ENCODE data around the gene IL22RA1.

The IL22RA1 gene

DNA sequence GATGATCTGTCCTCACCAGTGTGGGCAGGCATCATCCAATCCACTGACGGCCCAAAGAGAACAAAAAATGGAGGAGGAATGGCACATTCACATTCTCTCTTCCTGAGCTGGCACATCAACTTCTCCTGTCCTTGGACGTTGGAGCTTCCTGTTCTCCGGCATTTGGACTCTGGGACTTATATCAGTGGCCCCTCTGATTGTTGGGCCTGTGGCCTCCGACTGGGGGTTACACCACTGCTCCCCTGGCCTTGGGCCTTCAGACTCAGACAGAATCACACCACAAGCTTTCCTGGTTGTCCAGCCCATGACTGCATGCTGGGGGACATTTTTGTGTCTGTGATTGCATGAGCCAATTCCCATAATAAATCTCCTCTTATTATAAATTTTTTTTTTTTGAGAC is 24.1 kb upstream of the IL22RA1 start:
- no peak for DNase-seq (ENCODE audit: low read depth in 2 of 2)

DNA sequence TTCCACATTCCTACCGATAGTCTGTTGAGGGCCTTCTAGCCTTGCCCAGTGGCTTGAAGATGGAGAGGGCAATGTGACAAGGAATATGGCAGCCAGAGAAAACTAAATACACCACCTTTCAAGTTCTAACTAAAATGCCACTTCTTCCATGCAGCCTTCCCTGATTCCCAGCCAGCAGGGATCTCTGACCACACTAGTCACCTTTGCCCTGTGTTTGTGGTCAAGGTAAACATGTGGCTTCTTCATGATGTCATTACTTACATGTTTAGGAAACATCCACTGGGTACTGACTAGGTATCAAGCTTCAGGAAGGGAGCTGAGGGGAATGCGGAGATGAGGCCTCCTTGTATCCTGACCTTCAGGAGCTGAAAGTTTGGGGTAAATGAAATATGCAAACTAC is 22.6 kb upstream of the IL22RA1 start:
- no peak for DNase-seq (ENCODE audit: low read depth in 2 of 2)

DNA sequence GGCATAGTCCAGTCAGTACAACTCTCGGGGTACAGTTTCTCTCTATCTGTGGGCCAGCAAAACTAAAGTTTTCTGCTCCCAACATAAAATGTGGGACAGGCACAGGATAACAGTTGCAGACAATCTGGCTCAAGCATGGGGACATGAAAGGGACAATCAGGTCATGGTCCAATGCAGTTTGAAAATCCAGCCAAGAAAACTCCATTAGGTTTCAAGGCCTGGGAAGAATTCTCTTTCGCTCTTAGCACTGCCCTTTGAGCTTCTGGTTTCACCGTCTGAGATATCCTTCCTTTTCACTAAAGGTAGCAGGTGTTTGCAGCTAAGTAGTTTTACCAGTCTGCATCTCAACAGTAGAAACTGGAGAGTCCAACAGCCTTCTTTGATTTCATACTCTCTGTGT is 21.1 kb upstream of the IL22RA1 start:
- no peak for DNase-seq (ENCODE audit: low read depth in 2 of 2)

DNA sequence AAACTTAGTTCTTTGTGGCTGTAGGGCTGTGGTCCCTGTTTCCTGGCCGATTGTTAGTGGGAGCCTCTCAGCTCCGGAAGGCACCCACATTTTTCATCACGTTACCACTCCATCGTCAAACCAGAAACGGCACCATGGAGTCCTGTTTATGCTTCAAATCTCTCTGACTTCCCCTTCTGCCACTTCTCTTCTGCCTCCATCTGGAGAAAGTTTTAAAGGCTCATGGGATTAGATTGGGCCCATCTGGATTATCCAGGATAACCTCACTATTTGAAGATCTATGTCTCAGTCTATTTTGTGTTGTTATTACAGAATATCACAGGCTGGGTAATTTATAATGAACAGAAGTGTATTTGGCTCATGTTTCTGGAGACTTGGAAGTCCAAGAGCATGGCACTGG is 19.3 kb upstream of the IL22RA1 start:
- no peak for DNase-seq (ENCODE audit: low read depth in 2 of 2)

DNA sequence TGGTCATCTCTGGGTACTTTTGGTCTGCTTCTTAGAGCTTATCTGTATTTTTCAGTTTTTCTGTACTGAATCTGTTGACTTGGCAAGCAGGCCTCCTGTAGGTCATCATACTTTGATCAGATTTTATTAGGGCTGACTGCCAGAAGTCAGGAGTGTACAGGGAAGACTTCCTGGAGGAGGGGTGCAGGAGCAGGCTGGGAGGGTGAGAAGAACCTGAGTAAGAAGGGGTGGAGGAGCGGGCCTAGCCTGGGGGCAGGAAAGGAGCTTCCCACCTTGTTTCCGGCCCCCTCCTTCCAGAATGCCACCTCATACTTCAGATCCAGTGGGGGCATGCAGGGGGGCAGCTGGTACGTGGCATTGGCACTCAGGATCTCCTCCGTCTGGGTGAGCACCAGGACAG is 18.3 kb upstream of the IL22RA1 start:
- DNase-seq (ENCODE audit: low read depth in 2 of 2) = no peak

DNA sequence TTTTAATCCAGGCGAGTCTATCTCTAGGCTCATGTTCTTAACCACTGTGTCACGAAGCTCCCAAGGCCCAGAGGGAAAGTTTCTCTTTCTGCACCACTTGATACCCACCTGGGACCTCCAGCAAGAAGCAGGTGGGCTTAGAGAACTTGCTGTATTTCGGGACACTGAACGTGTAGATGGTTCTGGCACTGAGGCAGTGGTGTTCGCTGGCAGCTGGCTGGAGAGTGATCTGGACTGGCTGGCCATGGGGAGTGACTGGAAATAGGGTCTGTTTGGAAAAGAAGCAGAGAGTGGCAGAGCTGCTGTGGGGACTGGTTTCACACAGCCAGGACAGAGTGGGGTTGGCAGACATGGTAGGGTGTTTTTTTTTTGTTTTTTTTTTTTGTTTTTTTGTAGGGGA is 16.4 kb upstream of the IL22RA1 start:
- no peak for DNase-seq (ENCODE audit: low read depth in 2 of 2)

DNA sequence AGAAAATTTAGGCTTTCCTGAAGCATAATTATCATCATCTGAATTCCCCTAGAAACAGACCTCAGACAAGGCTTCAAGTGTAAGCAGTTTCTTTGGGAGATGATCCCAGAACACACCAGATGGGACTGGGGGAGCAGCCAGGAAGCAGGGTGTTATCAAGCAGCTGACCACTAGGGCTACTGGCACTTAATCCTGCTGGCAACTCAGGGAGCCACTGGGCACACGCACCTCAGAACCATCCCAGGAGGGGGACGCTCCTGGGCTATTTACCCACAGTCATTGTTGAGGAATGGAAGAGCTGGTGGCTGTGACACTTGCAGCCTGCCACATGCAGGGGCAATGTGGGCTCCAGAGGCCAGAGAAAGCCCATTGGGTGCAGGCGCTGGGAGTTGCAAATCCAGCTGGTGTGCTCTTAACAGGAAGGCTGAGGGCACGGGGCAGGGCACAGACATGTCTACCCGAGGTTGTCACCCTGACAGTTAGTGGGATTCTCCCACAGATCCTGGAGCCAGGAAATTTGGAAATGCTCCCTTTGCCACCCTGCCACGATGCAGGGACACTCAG is 15.1 kb upstream of the IL22RA1 start:
- no peak for DNase-seq (ENCODE audit: low read depth in 2 of 2)

DNA sequence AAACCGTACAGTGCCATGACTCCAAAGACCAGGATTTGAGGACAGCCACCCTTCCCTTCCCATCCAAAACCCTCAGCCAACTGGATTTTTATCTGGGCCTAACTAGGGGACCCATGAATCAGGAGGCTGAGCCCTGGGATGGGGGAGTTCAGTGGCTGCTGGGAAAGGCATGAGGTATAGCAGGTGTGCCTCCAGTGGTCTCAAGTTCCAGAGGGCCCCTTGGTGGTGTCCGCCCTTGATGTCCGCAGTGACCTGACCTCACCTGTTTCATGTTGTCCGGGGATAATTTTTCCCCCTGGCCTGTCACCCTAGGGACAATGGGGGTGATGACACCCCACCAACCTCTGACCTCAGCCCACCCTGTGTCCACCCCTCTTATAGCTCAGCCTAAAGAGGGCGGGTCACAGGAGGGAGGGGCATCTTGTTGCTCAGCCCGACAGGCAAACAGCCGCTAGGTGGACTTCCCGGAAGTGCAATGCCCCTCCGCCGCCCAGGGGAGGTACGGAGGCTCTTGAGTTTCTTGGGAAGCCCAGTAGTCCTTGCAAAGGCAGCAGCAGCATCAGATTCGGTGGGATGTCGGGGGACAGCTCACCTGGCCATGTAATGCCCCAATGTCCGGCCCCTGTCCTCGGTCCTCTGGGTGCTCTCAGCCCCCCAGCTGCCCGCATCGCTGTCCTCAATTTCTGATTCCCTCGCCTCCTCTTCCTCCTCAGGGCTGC is 13.8 kb upstream of the IL22RA1 start:
- DNase-seq (ENCODE audit: low read depth in 2 of 2) = no peak

DNA sequence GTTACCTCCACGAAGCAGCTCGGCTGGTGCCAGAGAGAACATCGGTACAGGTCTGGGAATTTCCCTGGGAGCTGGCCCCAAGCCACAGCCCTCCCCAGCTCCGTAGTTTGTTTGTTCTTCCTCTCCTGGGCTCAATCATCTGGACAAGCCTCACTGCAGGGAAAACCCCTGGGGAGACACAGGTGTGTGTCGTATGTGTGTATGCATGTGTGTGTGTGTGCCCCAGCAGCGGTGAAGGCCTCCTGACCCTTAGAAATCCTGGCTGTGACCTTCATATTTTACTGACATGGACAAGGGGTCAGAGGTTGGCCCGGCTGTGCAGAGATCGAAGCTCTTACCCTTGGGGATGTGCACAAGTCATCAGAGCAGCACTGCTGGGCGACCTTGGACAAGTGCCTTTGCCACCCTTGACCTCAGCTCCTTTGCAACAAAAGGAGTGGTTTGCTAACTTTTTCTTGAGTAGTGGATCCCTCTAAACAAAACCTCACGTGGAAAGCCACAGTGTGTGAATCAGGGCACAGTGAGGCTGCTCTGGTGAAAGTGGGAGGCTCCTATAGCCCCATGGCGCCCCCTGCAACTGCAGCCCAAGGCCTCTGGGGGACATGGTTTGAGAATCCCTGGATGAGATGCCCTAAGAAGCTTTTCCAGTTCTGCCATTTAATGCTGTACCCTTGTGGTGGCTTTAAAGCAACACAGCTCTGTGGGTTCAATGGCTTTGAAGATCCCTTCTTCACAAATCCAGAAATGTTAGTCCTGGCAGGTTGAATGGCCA is 12.3 kb upstream of the IL22RA1 start:
- no peak for DNase-seq (ENCODE audit: low read depth in 2 of 2)

DNA sequence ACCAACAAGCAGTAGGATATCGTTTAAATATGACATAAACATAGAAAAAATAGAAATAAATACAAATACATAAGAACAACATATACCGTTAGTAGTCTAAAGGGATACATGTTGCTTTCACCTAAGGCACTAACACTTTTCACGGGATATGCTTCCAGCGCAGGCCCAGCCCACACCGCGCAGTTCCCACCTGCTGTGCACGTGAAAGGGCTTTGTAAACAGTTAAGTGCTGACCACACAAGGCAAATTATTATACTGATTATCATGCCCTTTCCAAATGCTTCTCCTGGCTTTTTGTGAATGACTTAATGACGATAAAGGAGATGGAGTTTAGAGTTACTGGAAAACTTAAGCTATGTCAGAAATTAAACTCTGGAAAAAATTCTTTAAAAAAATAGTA is 11.3 kb upstream of the IL22RA1 start:
- no peak for DNase-seq (ENCODE audit: low read depth in 2 of 2)

DNA sequence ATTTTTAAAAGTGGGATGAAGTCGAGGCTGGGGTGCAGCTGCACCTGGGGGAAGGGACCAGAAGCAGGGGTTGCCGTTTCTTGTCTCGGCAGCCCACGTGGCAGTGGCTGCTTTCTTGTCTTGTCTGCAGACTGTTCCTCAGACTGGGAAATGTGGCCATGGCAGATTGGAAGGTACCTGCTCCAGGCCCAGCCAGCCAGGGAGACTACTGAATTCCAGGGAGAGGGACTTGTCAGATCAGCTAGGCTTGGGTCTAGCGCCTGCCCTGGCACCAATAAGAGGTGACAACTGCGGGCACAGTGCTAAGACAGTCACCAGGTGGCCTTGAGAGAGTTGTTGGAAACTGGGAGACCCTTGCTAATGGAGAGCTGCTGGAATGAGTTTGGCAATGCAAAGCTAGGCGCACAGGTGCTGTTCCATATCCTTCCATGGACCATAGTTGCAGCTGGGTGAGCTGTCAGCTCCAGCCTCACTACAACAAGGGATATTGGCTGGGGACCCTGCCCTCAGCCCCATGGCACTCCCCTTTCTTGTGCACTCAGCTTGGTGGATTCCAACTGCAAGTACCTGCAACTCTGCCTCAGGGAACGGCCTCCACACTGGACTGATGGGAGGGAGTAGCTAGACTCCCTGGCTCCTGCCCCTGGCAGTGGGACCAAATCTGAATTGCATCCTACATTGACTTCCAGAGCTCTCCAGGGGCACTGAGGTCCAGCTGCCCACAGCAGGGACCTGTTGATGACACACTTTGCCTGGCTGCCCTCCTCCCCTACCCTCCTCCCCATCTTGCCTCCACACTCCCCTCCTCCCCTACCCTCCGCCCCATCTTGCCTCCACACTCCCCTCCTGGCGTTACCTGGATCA is 9.9 kb upstream of the IL22RA1 start:
- DNase-seq (ENCODE audit: low read depth in 2 of 2) = no peak

DNA sequence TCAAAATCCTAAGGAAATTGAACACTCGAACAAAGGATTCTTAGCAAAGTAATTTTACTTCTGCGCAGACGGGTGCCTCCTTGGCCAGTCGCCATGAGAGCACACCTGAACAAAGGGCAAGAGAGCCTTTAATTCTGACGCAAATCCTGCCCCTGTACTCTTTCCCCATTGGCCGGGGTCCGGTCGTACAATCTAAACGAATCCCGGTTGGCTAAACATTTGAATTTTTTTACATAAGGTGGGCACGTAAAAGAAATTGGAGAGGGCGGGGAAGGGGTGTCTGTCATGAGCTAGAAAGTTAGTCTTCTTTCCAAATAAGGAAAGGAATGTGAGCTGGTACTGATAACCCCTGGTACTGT is 8.2 kb upstream of the IL22RA1 start:
- DNase-seq (ENCODE audit: low read depth in 2 of 2) = no peak

DNA sequence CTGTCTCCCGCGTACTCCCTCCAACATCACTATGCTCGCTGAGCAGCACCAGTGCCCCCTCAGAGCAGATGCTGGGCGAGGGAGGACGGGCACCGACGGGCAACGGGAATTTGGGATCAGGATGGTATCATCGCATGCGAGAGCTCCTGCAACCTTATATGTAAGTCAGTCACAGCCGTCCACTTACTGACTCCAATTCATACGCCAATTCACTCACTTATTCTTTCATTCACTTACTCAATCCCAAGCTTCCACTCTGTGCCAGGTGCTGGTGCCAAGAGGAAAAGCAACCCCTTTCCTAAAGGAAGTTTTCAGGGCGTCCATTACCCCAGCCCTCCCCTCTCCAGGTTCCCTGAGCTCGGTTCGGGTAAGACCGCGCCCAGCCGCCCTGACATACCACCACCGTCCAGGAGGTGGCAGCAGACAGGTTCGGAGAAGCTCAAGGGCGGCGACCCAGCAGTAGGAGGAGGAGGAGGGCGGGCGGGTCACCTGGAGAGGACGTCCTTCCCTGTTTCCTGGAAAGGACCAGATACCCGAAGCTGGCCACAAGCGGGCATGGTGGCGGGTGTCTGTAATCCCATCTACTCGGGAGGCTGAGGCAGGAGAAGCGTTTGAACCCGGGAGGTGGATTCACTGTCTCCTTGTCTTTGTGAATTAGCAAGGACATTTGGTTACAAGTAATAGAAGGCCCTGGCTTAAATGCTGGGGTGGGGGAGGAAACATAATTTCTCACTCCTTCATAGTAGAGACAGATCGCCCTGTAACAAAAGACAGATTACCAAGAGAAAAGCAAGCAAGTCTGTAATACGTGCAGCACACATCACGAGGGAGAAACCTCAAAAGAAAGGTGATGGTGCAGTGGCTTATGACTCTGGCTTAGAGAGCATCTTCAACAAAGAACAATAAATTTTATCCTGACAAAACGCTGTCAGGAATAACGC is 7.6 kb upstream of the IL22RA1 start:
- peak; percentile 72 to 74 for DNase-seq (ENCODE audit: low read depth in 2 of 2)

DNA sequence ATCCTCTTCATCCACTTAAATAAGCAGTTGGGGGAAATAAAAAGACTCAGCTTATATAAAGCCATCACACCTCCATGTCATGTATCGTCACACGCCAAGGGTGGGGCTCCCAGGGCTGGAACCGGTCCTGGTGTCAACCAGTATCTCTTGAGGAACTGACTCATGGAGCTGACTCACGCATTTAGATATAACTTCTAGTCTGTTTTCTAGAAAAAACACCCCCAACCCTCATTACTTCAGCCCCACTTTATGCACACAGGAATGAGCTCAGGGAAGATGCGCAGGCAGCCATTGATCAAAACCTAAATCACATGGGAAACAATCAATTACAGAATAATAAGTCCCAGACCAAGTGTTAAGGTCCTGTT is 6.9 kb upstream of the IL22RA1 start:
- no peak for DNase-seq (ENCODE audit: low read depth in 2 of 2)

DNA sequence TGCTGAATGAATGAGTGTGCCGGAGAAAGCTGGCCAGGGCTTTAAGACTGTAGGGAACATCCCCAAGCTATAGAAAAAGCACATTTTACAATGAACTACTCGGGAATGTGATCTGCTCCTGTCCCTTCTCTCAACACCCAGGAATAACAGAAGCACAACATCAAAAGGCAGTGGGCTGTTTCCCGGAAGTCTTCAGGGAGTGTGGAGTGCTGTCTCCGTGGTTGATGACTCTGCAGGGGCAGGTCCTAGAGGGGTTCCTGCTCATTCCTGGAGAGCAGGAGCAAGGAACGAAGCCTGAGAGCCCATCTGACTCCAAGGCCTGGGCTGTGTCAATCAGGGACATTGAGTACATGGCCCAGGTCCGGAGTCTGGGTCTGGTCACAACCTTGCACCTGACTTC is 4.9 kb upstream of the IL22RA1 start:
- DNase-seq (ENCODE audit: low read depth in 2 of 2) = no peak

DNA sequence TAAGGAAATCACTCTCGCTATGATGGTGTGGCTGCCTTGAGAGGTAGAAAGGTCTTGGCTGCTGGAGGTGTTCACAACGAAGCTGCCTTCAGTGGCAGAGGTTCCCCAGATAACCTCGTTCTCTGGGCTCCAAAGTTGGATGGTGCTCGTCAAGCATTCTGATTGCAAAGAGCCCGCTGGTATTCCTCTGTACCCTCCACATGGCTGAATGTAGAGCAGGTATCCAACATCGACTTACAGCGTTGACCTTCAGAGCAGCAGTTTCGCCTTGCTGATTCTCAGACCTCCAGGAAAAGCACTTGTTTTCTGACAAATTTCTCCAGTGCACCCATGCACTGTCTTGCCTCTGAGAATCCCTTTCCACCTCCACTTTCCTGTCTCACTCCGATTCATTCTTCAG is 4.3 kb upstream of the IL22RA1 start:
- no peak for DNase-seq (ENCODE audit: low read depth in 2 of 2)

DNA sequence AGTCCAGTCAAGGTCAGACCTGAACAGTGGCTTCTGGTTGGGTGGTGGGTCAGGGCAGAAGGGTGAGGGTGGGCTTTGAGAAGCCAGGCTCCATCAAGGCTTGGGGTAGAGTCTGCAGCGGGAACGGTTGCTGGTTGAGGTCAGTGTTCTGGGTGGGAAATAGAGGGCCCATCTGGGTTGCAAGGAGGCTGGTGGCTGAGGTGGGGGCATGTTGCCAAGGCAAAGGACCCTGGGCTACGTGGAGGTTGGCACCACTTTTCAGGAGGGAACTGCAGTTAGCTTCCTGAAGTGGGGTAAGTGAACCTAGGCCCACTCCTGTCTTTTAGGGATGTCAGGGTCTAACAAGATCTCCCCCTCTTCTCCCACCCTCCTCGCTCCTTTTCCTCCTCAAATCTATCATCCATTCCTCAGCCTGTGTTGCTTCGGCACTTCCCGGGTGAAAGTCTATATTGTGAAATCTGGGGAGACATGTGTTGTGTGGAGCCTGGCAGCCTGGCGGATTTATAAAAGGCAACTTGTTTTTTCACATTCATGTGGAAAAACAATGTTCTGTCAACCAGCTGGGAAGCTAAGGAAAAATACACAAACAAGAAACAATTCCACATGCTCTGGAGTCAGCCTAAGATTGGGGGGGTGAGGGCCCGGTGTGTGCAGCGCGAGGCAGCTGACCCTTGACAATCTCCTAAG is 1.5 kb downstream of the IL22RA1 start:
- DNase-seq (ENCODE audit: low read depth in 2 of 2) = no peak

DNA sequence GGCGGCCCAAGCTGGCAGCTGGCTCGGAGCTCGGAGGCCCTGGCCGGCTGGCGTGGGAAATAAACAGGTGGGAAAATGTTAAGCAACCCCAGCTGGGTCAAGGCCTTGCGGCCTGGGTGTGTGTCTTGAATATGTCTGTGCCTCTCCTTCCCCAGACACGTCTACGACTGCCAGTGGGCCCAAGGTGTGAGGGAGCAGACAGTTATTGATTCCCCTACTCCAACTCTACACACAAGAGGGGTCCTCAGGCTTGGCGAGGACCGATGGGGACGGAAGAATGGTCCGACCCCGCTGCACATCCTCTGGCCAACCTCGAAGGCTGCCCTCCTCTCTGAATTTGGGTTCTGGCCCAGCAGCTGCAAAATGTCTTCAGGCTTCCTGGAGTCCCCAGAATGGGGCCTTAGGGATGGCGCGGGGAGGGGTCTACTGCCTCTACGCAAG is 2.2 kb downstream of the IL22RA1 start:
- DNase-seq (ENCODE audit: low read depth in 2 of 2) = no peak

DNA sequence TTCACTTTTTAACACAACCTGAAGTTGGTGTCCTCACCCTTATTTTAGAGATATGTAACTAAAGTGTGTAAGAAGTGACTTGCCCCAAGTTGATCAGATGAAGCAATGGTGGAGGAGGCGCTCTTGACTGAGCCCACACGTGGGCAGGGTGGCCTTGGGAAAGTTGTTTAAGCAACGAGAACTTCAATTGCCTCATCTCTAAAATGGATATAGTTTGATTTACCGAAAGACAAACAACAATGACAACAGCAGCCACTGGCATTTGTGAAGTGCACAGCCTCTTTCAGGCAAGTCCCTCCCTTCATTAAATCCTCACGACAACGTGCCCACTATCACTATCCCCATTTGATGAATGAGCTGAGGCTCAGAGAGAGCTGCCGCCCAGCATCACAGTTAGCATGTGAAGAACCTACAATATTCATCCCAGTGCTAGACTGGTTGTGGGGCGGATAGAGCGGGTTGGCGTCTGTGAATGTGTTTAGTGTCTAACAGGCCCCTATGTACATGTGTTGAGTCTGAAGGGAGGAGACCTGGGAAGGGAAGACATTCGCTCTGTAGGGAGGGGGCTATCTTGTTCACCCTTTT is 3.0 kb downstream of the IL22RA1 start:
- DNase-seq (ENCODE audit: low read depth in 2 of 2) = no peak

DNA sequence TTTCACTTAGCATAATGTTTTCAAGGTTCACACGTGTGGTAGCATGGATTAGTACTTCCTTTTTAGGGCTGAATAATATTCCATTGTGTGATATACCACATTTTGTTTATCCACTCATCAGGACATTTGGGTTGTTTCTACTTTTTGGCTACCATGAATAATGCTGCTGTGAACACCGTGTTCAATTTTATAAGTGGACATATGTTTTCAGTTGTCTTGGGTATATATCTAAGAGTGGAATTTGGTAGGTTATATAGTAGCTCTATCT is 3.8 kb downstream of the IL22RA1 start:
- no peak for DNase-seq (ENCODE audit: low read depth in 2 of 2)
